Nephron progenitor cell (in vitro differentiated cells): Measurements from ENCODE around the gene ASPSCR1.

Experiments used
- DNase-seq: peaks from one replicate; pipeline ENCODE4 v3.0.0; 2021
- H3K27ac Mint-ChIP-seq: 2 replicates; pipeline ENCODE4 v1.8.0; 2021; ENCODE audit warnings: mild to moderate bottlenecking, moderate library complexity, mixed read lengths
- H3K27me3 Mint-ChIP-seq: 2 replicates; pipeline ENCODE4 v1.8.0; 2021; ENCODE audit warnings: mild to moderate bottlenecking, low read depth, mixed read lengths; ENCODE audit not compliant: poor library complexity
- H3K36me3 Mint-ChIP-seq: 2 replicates; pipeline ENCODE4 v1.8.0; 2021; ENCODE audit warnings: low read depth, mixed read lengths
- H3K4me1 Mint-ChIP-seq: 2 replicates; pipeline ENCODE4 v1.8.0; 2021; ENCODE audit warnings: mixed read lengths
- H3K4me3 Mint-ChIP-seq: 2 replicates; pipeline ENCODE4 v1.8.0; 2021; ENCODE audit warnings: mild to moderate bottlenecking, moderate library complexity, mixed read lengths
- H3K9me3 Mint-ChIP-seq: 2 replicates; pipeline ENCODE4 v1.8.0; 2021; ENCODE audit warnings: mild to moderate bottlenecking, moderate library complexity, mixed read lengths
- CTCF ChIP-seq: fragments of 200-600 bp; sonication (generic); IDR thresholded peaks from 2 replicates; pipeline ENCODE4 v1.5.0; 2021; ENCODE audit warnings: antibody characterized with exemption

The ASPSCR1 gene

GRCh38 chr17:82059272-82060000 is 82.0 kb downstream of the ASPSCR1 start:
- peak overlapping the region; percentile 68 for H3K27ac Mint-ChIP-seq
- no peaks in the 10 kb centered on the region for H3K9me3 Mint-ChIP-seq
- H3K36me3 Mint-ChIP-seq: no peaks in the 10 kb centered on the region
- no peak for DNase-seq
- no peaks in the 10 kb centered on the region for H3K27me3 Mint-ChIP-seq
- no peaks in the 10 kb centered on the region for H3K4me1 Mint-ChIP-seq
- H3K4me3 Mint-ChIP-seq: no peak overlapping the region
- no peak for TF ChIP-seq CTCF

GRCh38 chr17:82060001-82060380 is 82.6 kb downstream of the ASPSCR1 start:
- Mint-ChIP-seq H3K9me3 (no peaks in the 10 kb centered on the region), H3K27ac (no peak overlapping the region), H3K27me3 (no peaks in the 10 kb centered on the region), H3K36me3 (no peaks in the 10 kb centered on the region), H3K4me1 (no peaks in the 10 kb centered on the region), H3K4me3 (no peak overlapping the region)
- TF ChIP-seq CTCF: no peak
- no peak for DNase-seq

- H3K27ac Mint-ChIP-seq: no peak overlapping the region
These were observed 83.2 kb downstream of the ASPSCR1 start for GRCh38 chr17:82060614-82061013.

GRCh38 chr17:82061047-82061925 is 83.9 kb downstream of the ASPSCR1 start:
- H3K27me3 Mint-ChIP-seq: no peaks in the 10 kb centered on the region
- H3K36me3 Mint-ChIP-seq: no peaks in the 10 kb centered on the region
- DNase-seq: no peak
- H3K27ac Mint-ChIP-seq: no peak overlapping the region
- H3K9me3 Mint-ChIP-seq: no peaks in the 10 kb centered on the region
- no peak overlapping the region for H3K4me3 Mint-ChIP-seq
- no peak for TF ChIP-seq CTCF
- peaks cover 3% of the 10 kb centered on the region for H3K4me1 Mint-ChIP-seq

More at GRCh38 chr17:82060614-82061013, 83.2 kb downstream of the ASPSCR1 start:
- no peaks in the 10 kb centered on the region for H3K9me3 Mint-ChIP-seq
- no peak for DNase-seq
- no peaks in the 10 kb centered on the region for H3K4me1 Mint-ChIP-seq
- no peaks in the 10 kb centered on the region for H3K27me3 Mint-ChIP-seq
- H3K4me3 Mint-ChIP-seq: no peak overlapping the region
- H3K36me3 Mint-ChIP-seq: no peaks in the 10 kb centered on the region
- TF ChIP-seq CTCF: no peak

- no peak for TF ChIP-seq CTCF
- Mint-ChIP-seq H3K27ac (no peak overlapping the region), H3K4me3 (no peak overlapping the region), H3K4me1 (peaks cover 4% of the 10 kb centered on the region), H3K36me3 (no peaks in the 10 kb centered on the region), H3K9me3 (no peaks in the 10 kb centered on the region), H3K27me3 (no peaks in the 10 kb centered on the region)
- no peak for DNase-seq
These were observed 84.9 kb downstream of the ASPSCR1 start for GRCh38 chr17:82062076-82062983.
